Neutrophil (primary cell): Measurements from ENCODE around the gene TENM3.

ENCODE experiments used
- H3K27ac ChIP-seq: fragments of 200-600 bp; sonication (generic); 2 replicates; pipeline ENCODE4 v1.5.1; 2016; ENCODE audit warnings: mild to moderate bottlenecking, moderate library complexity
- H3K27me3 ChIP-seq: fragments of 200-600 bp; sonication (generic); 2 replicates; pipeline ENCODE4 v1.6.0; 2016; ENCODE audit warnings: mild to moderate bottlenecking
- H3K36me3 ChIP-seq: fragments of 200-600 bp; sonication (generic); 2 replicates; pipeline ENCODE4 v1.5.1; 2017
- H3K4me1 ChIP-seq, 2 experiments: fragments of 200-600 bp in 1 of 2; sonication (generic) in 1 of 2; 1 replicate in 1 of 2; 2 replicates in 1 of 2; pipeline versions ENCODE4 v1.5.1 to v1.6.1; 2013 to 2016; ENCODE audit warnings: low read depth in 1 of 2, low read length in 1 of 2, mild to moderate bottlenecking in 1 of 2, moderate library complexity in 1 of 2; ENCODE audit not compliant: control insufficient read depth in 1 of 2, insufficient read depth in 1 of 2
- H3K4me3 ChIP-seq, 2 experiments: fragments of 200-600 bp in 1 of 2; sonication (generic) in 1 of 2; 1 replicate in 1 of 2; 2 replicates in 1 of 2; pipeline ENCODE4 v1.5.1; 2013 to 2016; ENCODE audit warnings: low read depth in 1 of 2, low read length in 1 of 2, mild to moderate bottlenecking in 1 of 2, moderate library complexity in 1 of 2
- H3K9me3 ChIP-seq: fragments of 200-600 bp; sonication (generic); 2 replicates; pipeline ENCODE4 v1.5.1; 2016
- TF ChIP-seq, protein P1 (sequence below): fragments of 200-600 bp; sonication (generic); IDR thresholded peaks from 2 replicates; pipeline ENCODE4 v1.5.1; 2016; ENCODE audit warnings: antibody characterized with exemption

Gene TENM3

DNA sequence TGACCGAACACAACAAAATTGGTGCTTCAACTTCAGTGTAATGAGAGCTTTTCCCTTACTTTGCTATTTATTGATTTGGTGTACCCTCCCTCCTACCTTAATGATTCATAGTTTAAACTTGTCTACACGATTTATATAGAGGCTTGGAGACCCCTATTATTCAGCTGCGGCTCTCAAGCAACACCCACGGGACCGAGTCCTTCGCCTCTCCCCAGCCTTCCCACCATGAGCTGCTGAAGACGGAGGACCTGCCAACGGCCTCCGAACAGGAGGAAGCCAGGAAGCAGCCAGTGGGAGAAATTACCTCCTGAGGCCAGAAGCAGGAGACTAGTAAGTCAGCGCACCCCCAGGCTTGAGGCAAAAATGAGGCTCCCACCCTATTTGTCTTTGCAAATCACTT, 595.3 kb downstream of the TENM3 start:
- Histone ChIP-seq H3K4me3 (no peak overlapping the region), H3K27me3 (no peaks in the 10 kb centered on the region), H3K4me1 (no peaks in the 10 kb centered on the region), H3K9me3 (no peaks in the 10 kb centered on the region), H3K27ac (no peak overlapping the region), H3K36me3 (no peaks in the 10 kb centered on the region)
- TF ChIP-seq, protein P1, sequence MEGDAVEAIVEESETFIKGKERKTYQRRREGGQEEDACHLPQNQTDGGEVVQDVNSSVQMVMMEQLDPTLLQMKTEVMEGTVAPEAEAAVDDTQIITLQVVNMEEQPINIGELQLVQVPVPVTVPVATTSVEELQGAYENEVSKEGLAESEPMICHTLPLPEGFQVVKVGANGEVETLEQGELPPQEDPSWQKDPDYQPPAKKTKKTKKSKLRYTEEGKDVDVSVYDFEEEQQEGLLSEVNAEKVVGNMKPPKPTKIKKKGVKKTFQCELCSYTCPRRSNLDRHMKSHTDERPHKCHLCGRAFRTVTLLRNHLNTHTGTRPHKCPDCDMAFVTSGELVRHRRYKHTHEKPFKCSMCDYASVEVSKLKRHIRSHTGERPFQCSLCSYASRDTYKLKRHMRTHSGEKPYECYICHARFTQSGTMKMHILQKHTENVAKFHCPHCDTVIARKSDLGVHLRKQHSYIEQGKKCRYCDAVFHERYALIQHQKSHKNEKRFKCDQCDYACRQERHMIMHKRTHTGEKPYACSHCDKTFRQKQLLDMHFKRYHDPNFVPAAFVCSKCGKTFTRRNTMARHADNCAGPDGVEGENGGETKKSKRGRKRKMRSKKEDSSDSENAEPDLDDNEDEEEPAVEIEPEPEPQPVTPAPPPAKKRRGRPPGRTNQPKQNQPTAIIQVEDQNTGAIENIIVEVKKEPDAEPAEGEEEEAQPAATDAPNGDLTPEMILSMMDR: no peak

DNA sequence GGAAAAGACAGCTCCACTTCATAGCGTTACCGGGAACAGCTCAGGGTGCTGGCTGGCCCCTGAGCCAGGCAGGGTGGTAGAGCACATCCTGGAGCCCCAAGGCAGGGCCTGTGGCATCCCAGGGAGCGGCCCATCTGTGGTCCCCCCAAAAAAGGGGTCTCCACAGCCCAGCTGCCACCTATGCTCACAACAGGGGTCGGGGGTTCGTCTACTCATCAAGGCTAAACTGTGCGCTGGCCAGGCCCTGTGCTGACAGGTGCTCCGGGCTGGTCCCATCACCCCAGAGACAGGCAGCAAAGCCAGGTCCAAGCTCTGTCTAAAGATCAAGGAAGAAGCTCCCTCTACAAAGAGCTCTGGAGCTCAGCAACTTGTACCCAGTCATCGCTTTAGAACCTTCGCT, 596.1 kb downstream of the TENM3 start:
- Histone ChIP-seq H3K36me3 (no peaks in the 10 kb centered on the region), H3K4me3 (no peak overlapping the region), H3K4me1 (no peaks in the 10 kb centered on the region), H3K27me3 (no peaks in the 10 kb centered on the region), H3K27ac (no peak overlapping the region), H3K9me3 (no peaks in the 10 kb centered on the region)
- TF ChIP-seq, protein P1: no peak

DNA sequence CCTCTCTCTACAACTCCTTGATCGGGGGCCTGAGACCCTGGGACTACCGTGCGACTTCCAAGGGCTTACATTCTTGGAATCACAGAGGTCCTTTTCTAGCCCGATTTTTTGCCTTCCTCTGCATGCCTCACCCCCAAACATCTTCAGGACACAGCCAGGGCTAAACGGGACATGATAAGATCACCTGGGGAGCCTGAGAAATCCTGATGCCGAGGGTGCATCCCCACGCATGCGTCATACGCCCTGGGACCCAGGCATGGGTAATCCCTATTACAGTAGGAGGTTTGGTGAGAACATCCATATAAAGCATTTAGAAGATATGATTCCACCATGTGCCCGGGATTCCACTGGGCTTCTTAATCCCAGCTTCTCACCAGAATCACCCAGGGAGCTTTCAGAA, 596.9 kb downstream of the TENM3 start:
- H3K4me3 ChIP-seq: no peak overlapping the region
- H3K27me3 ChIP-seq: no peaks in the 10 kb centered on the region
- no peaks in the 10 kb centered on the region for H3K4me1 ChIP-seq
- no peak overlapping the region for H3K27ac ChIP-seq
- TF ChIP-seq, protein P1: no peak
- H3K9me3 ChIP-seq: no peaks in the 10 kb centered on the region
- H3K36me3 ChIP-seq: no peaks in the 10 kb centered on the region

DNA sequence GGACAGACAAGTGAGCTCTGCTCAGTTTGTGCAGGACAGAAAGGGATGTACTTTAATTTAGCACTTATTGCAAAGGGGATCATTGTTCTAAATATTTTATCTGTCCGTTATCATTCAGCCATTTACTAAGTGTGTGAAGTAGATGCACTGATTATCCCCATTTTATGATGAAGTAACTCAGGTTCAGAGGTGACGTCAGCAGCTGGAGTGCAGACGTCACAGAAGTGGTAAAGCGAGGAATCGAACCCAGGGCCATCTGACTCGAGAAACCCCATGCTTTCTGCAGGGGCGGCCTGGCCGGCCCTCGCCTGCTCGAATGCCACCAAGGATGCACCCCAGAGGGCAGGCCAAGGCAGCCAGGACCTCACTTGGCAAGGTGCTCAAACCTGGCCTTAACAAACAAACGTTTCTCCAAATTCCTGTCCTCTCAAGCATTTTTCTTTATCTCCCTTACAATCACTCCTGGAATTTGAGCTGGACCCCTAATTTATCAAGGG, 599.0 kb downstream of the TENM3 start:
- Histone ChIP-seq H3K27ac (no peak overlapping the region), H3K9me3 (no peaks in the 10 kb centered on the region), H3K36me3 (no peaks in the 10 kb centered on the region), H3K4me1 (no peaks in the 10 kb centered on the region), H3K4me3 (no peak overlapping the region), H3K27me3 (no peaks in the 10 kb centered on the region)
- TF ChIP-seq, protein P1: no peak

DNA sequence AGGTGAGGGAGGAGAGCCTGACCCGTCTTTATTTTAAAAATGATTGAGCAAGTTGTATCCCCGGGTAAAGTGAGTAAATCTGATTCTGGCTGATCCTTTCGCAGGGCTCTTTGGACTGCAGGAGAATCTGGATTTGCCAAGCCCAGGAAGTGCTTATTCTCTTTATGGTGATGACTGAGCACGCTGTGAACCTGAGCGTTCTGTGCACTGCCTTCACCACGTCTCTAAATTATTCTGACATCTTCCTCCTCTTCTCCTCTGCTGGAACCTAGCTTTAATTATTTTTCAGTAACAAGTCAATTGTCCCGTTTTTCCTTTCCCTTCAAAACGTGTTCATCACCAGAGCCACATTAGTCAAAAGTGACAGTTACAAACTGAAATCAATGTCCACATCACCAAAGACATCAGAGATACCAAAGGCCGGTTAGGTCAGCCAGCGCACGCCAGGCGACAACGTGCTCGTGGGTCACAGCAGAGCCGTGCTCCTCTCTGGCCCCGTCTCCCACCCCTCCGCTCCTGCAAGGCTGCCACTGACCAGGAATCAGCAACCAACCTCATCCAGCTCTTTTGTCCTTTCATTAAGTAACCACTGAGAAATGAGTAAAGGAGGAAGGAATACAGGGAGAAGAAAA, 599.7 kb downstream of the TENM3 start:
- Histone ChIP-seq H3K9me3 (no peaks in the 10 kb centered on the region), H3K4me1 (no peaks in the 10 kb centered on the region), H3K4me3 (no peak overlapping the region), H3K36me3 (no peaks in the 10 kb centered on the region), H3K27me3 (no peaks in the 10 kb centered on the region), H3K27ac (no peak overlapping the region)
- TF ChIP-seq, protein P1: no peak
